ENCODE measurements around the gene MAEA.
"Not testable (repeated sequence)": the region's sequence is repeated elsewhere in the genome, so short reads cannot be mapped to it uniquely, and the experiment has no call there.

Gene MAEA

DNA sequence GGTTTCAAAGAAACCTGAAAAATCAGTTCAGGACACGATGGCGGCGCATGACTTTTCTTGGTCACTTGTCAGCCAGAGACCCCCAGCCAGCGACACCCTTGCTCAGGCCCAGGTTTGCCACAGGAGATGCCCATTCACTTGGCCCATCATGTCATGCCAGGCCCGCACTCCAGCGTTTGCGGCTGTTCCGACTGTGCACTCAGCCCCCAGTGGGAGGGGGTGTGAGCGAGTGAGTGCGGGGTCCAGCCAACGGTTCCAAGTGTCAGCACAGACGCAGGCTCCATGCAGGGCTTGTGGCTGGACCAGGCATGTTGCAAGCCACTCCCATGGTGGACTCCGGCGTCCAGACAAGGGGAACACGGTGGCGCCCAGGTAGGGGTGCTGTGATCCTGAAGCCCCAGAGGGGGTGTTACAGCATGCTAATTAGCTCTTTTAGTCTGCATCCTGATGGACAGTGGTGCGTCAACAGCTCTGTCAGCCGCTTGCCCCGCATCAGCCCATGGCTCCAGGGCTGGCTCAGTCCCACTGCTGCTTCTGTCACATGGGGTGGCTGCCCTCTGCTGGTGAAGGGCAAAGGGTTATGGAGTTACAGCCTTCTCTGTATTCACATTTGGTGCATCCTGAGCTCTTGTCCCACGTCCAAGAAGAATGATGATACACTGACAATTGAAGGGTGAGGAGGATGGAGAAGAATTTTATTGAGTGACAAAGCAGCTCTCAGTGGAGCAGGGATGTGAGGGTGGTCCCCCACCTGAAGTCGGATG, 3.7 kb upstream of the MAEA start:
- Mint-ChIP-seq H3K4me1 (ENCODE audit: low read depth) (peaks cover 12% of the 10 kb centered on the region), H3K9me3 (ENCODE audit: low read depth) (no peaks in the 10 kb centered on the region), H3K4me3 (no peak overlapping the region), H3K27me3 (no peaks in the 10 kb centered on the region), H3K27ac (no peak overlapping the region), H3K36me3 (no peaks in the 10 kb centered on the region)

DNA sequence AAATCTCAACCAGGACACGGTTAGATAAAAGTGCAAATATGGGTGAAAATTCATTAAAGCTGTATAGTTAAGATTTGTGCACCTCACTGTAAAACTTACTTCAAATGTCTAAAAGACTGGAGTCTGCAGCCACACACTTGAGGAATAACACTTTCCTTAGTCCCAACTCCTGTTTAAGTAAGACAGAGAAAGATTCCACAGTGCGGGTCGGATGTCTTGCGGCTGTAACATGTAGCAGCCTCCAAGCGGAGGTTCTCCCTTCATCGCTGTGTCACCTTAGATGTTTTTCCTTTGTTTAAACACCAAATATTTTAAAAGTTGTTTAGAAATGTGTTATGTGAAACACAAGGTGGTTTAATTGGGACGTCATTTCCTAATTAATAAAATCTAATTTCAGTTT, 905 bp upstream of the MAEA start:
- H3K36me3 Mint-ChIP-seq, result no peaks in the 10 kb centered on the region
- peak overlapping the region; percentile 81 for H3K27ac Mint-ChIP-seq
- peaks cover 34% of the 10 kb centered on the region for H3K4me1 Mint-ChIP-seq (ENCODE audit: low read depth)
- no peaks in the 10 kb centered on the region for H3K9me3 Mint-ChIP-seq (ENCODE audit: low read depth)
- no peaks in the 10 kb centered on the region for H3K27me3 Mint-ChIP-seq
- peak overlapping the region; percentile 84 for H3K4me3 Mint-ChIP-seq

DNA sequence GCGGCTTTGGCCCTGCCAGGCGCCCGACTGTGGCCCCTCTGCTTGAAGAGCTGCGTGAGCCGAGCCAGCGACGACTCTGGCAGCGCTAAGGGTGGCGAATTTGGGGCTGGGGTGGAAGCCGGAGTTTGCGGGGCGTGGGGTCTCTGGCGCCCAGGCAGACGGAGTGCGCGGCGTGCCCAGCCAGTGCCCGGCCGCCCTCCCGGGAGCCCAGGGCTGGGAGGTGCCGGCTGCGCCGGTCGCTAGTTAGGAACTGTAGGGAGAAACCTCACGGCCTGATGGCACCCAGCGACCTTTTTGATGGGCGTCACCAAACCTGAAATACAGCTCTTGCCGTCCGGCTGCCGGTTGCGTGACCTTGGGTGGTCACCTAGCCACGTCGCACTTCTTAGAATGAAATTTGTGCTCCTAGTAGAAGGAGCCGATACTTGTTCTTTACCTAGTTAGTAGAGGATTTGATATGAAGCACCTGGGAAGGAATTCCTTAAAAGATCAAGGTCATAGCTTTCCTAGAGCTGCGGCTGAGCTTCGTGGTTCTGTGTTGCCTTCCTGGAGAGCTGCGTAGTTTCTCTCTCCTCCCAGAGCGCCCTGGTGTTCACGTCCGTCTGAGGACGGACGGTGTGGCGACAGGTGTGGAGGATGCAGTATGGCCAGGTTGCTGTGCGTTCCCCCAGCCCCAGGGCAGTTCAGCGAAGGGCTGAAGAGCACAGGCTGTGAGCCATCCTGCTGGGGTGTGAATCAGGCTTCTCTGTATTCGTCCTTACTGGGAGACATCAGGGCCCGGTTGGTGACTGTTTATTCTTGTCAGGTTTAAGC, 680 bp downstream of the MAEA start:
- no peaks in the 10 kb centered on the region for H3K36me3 Mint-ChIP-seq
- peak overlapping the region; percentile 96 for H3K4me3 Mint-ChIP-seq
- H3K27me3 Mint-ChIP-seq, result no peaks in the 10 kb centered on the region
- peak overlapping the region; percentile 88 for H3K27ac Mint-ChIP-seq
- H3K4me1 Mint-ChIP-seq (ENCODE audit: low read depth), result peaks cover 47% of the 10 kb centered on the region
- H3K9me3 Mint-ChIP-seq (ENCODE audit: low read depth), result no peaks in the 10 kb centered on the region

DNA sequence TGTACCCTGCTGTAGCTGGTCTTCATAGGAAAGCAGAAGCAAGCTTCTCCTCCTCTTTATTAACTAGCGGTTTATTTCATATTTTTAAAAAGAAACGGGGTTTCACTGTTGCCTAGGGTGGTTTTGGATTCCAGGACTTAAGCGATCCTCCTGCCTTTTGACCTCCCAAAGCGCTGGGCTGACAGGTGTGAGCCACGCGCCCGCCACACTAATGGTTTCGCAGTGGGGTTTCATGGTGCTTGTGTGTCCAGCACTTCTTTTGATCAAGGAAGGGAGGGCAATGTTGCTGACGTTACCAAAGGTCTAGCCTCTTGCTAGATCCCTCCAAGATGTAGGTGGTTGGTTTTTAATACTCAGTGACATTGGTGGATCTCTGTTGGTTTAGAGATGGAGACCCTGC, 1.4 kb downstream of the MAEA start:
- Mint-ChIP-seq H3K4me1 (ENCODE audit: low read depth) (peaks cover 48% of the 10 kb centered on the region), H3K9me3 (ENCODE audit: low read depth) (no peaks in the 10 kb centered on the region), H3K36me3 (no peaks in the 10 kb centered on the region)

DNA sequence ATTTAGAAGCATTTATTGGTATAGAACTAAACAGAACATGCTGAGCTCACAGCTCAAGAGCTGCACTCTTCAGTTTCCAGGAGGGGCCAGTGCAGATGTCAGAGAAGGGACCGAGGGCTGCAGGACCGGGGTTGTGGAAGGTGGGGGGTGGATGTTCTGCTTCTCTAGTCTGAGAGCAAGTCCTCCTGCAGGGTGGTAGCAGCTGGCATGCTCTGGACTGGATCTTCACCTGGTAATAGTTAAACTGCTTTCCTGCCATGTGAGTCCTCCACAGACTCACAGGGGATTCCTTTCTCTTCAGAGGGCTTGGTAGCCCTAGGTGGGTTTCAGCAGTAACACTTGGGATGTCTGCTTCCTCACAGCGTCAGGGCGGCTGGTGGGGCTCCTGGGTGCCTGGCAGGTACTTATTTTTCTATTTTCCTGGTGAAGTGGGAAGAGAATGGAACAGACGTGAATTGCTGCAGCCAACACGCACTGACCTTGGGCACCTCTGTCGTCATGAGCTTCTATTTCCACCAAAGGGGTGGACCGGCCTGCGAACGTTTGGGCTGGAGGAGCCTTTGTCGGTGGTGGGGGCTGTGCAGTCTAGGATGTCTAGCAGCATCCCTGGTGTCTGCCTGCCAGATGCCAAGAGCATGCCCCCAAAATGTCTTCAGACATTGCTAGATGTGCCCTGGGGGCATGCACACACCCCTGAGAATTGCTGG, 2.5 kb downstream of the MAEA start:
- H3K27me3 Mint-ChIP-seq, result no peaks in the 10 kb centered on the region
- H3K27ac Mint-ChIP-seq, result peak overlapping the region; percentile 88
- peak overlapping the region; percentile 96 for H3K4me3 Mint-ChIP-seq
- H3K4me1 Mint-ChIP-seq (ENCODE audit: low read depth), result peaks cover 55% of the 10 kb centered on the region
- H3K36me3 Mint-ChIP-seq, result no peaks in the 10 kb centered on the region
- no peaks in the 10 kb centered on the region for H3K9me3 Mint-ChIP-seq (ENCODE audit: low read depth)

More for the DNA sequence above, 1.4 kb downstream of the MAEA start:
- H3K27ac Mint-ChIP-seq, result peak overlapping the region; percentile 88
- H3K27me3 Mint-ChIP-seq, result no peaks in the 10 kb centered on the region
- peak overlapping the region; percentile 96 for H3K4me3 Mint-ChIP-seq

DNA sequence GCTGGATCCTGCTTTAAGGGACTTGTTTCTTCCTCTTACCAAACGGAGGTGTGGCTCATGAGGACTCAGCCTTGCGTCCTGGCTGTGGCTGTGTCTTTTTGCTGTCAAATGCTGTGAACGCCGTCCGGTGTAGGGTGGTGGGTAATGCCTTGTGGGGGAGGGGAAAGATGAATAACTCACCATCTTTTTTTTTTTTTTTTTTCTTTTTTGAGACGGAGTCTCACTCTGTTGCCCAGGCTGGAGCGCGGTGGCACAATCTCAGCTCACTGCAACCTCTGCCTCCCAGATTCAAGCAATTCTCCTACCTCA, 3.0 kb downstream of the MAEA start:
- not testable (repeated sequence) for H3K27ac Mint-ChIP-seq; H3K36me3 Mint-ChIP-seq; H3K27me3 Mint-ChIP-seq; H3K9me3 Mint-ChIP-seq (ENCODE audit: low read depth)
- Mint-ChIP-seq H3K4me3 (peak overlapping the region; percentile 25), H3K4me1 (ENCODE audit: low read depth) (peaks cover 58% of the 10 kb centered on the region)

DNA sequence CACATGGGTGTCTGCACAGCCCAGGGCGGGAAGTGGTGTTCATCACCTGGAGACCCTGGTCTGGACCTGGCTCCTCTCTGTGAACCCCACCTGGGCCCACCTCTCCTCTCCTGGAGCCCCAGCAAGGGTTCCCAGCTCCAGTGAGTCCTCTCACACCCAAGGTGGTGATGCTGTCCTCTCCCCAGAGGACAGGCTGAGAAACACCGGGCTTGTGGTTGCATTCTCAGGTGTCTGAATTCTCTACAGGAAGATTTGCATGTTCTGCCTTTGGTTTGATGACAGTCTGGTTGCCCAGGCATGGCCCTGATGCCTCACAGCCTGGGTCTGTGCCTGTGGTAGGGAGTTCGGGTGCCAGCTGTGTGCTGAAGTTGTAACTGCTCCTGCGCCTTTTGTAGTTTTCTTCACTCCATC, 3.8 kb downstream of the MAEA start:
- no peak overlapping the region for H3K27ac Mint-ChIP-seq
- no peaks in the 10 kb centered on the region for H3K36me3 Mint-ChIP-seq
- peak overlapping the region; percentile 14 for H3K4me3 Mint-ChIP-seq
- no peaks in the 10 kb centered on the region for H3K9me3 Mint-ChIP-seq (ENCODE audit: low read depth)
- H3K27me3 Mint-ChIP-seq, result no peaks in the 10 kb centered on the region
- peaks cover 60% of the 10 kb centered on the region for H3K4me1 Mint-ChIP-seq (ENCODE audit: low read depth)

DNA sequence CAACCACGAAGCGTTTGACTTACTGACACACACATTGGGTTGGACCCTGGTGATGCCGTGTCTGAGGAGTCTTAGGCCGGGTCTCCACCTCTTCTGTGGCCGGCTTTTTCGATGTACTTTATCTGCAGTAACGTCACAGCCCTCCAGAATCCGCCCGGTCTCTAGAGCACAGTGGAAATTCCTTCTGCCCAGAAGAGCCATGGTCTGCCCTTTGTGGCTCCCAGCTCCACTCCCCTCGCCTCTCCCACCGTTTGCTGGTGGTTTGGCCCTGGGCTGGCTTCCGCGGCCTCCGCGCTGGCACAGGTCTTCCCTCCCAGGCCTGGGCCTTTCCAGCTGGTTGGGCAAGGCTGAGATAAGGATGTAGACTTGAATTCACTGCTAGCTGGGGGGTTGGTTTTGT, 4.3 kb downstream of the MAEA start:
- Mint-ChIP-seq H3K9me3 (ENCODE audit: low read depth) (no peaks in the 10 kb centered on the region), H3K27ac (no peak overlapping the region), H3K4me1 (ENCODE audit: low read depth) (peaks cover 56% of the 10 kb centered on the region), H3K27me3 (no peaks in the 10 kb centered on the region), H3K36me3 (no peaks in the 10 kb centered on the region), H3K4me3 (peak overlapping the region; percentile 14)

DNA sequence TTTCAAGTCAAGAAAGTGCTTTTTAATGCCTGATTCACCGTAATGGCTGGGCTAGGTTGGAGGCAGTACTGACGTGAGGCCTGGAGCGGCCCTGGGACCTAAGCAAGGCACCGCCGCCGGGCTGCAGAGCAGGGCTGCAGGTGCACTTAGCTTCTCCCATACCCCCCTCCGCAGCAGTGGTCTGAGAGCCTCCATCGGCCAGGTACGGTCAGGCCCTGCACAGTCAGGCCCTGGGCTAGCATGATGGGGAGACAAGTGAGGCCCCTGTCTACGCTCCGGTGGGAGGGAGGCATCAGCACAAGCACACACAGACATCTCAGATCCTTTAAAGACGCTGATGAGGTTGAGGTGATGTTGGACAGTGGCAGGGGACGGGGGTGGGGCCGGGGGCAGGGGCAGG, 4.7 kb downstream of the MAEA start:
- Mint-ChIP-seq H3K27ac (no peak overlapping the region), H3K27me3 (no peaks in the 10 kb centered on the region), H3K9me3 (ENCODE audit: low read depth) (no peaks in the 10 kb centered on the region), H3K4me1 (ENCODE audit: low read depth) (peaks cover 60% of the 10 kb centered on the region), H3K4me3 (no peak overlapping the region), H3K36me3 (no peaks in the 10 kb centered on the region)

DNA sequence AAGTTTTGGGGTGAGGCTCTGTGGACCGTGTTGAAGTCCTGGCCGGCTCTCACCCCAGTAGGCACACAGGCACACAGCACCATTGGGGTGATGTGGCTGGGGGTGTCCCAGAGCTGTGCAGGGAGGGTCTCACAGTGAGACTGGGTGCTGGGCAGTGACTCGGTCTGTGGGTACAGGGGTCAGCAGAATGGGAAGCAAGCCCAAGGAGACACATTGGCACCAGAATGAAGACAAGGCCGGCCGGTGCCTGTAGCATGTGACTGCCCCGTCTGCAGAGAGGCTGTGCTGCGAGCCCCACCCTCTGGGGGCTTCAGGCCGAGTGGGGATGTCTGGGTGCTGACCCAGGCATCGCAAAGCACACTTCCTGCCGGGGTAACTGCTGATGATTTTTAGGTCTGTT, 5.2 kb downstream of the MAEA start:
- H3K4me1 Mint-ChIP-seq (ENCODE audit: low read depth), result peaks cover 63% of the 10 kb centered on the region
- no peak overlapping the region for H3K4me3 Mint-ChIP-seq
- H3K36me3 Mint-ChIP-seq, result no peaks in the 10 kb centered on the region
- no peaks in the 10 kb centered on the region for H3K27me3 Mint-ChIP-seq
- no peak overlapping the region for H3K27ac Mint-ChIP-seq
- H3K9me3 Mint-ChIP-seq (ENCODE audit: low read depth), result no peaks in the 10 kb centered on the region

DNA sequence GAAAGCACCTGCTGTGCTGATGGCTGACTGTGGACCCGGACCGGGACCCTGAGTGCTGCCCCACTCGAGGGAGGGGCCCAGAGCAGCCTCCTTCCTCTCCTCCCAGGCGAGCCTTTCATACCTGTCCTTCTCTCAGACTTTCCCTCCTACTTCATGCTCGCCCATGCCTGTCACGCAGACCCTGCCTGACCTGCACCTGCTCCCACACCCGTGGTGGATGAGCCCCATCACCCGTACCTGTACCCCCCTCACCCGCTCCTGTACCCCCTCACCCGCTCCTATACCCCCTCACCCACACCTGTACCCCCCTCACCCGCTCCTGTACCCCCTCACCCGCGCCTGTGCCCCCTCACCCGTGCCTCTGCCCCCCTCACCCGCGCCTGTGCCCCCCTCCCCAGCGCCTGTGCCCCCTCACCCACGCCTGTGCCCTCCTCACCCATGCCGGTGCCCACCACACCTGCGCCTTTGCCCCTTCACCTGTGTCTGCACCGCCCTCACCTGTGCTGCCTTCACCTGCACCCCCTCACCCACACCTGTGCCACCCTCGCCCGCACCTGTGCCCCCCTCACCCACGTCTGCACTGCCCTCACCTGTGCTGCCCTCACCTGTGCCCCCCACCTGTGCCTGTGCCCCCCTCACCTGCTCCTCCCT, 5.8 kb downstream of the MAEA start:
- Mint-ChIP-seq H3K4me1 (ENCODE audit: low read depth) (peaks cover 61% of the 10 kb centered on the region), H3K36me3 (no peaks in the 10 kb centered on the region), H3K4me3 (no peak overlapping the region), H3K27me3 (no peaks in the 10 kb centered on the region), H3K27ac (no peak overlapping the region), H3K9me3 (ENCODE audit: low read depth) (no peaks in the 10 kb centered on the region)

DNA sequence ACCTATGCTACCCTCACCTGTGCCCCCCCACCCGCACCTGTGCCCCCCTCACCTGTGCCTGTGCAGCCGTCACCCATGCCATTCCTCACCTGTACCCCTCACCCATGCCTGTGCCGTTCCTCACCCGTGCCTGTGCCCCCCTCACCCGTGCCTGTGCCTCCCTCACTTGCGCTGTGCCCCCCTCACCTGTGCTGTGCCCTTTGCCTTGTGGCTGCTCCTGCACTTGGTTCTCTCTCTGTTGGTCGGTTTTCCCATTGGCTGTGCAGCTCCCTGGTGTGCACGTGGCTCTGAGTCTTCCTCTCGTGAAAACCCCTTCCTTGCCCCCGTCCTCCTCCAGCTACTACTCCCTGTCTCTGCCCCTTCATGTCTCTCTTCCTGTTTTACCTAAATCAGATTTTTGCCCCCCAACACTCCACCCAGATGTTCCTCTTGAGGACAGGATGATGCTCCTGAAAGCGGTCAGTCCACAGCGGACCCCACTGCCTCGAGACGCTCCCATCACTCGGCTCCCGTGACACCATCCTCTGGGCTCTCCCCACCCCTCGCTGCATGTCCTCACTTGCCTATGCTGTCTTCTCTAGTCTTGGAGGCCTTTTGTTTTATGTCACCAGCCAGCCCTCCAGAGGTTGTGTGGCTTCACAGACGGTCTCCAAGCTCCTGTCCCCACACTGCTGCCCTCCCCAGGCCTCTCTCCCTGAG, 6.8 kb downstream of the MAEA start:
- H3K4me1 Mint-ChIP-seq (ENCODE audit: low read depth), result peaks cover 57% of the 10 kb centered on the region
- no peaks in the 10 kb centered on the region for H3K27me3 Mint-ChIP-seq
- no peaks in the 10 kb centered on the region for H3K36me3 Mint-ChIP-seq
- H3K9me3 Mint-ChIP-seq (ENCODE audit: low read depth), result no peaks in the 10 kb centered on the region
- H3K4me3 Mint-ChIP-seq, result no peak overlapping the region
- peak overlapping the region; percentile 61 for H3K27ac Mint-ChIP-seq

DNA sequence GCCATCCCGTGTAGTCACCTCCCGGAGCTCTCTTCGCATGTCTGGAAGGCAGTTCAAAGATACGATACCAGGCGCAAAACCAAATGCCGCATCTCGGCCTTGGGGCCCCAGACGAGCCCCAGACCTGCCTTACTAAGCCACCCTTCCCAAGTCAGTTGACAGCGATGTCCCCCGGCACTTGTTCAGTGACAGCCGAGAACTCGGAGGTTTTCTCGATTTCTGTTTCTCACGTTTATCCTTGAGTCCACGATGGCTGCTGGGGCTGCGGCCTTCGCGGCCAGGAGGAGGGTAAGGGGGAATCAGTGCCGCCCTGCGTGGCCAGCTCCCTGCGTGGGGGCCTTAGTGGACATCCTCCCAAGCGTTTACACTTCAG, 7.3 kb downstream of the MAEA start:
- no peaks in the 10 kb centered on the region for H3K9me3 Mint-ChIP-seq (ENCODE audit: low read depth)
- H3K4me3 Mint-ChIP-seq, result no peak overlapping the region
- H3K27ac Mint-ChIP-seq, result peak overlapping the region; percentile 61
- no peaks in the 10 kb centered on the region for H3K36me3 Mint-ChIP-seq
- peaks cover 55% of the 10 kb centered on the region for H3K4me1 Mint-ChIP-seq (ENCODE audit: low read depth)
- H3K27me3 Mint-ChIP-seq, result no peaks in the 10 kb centered on the region

DNA sequence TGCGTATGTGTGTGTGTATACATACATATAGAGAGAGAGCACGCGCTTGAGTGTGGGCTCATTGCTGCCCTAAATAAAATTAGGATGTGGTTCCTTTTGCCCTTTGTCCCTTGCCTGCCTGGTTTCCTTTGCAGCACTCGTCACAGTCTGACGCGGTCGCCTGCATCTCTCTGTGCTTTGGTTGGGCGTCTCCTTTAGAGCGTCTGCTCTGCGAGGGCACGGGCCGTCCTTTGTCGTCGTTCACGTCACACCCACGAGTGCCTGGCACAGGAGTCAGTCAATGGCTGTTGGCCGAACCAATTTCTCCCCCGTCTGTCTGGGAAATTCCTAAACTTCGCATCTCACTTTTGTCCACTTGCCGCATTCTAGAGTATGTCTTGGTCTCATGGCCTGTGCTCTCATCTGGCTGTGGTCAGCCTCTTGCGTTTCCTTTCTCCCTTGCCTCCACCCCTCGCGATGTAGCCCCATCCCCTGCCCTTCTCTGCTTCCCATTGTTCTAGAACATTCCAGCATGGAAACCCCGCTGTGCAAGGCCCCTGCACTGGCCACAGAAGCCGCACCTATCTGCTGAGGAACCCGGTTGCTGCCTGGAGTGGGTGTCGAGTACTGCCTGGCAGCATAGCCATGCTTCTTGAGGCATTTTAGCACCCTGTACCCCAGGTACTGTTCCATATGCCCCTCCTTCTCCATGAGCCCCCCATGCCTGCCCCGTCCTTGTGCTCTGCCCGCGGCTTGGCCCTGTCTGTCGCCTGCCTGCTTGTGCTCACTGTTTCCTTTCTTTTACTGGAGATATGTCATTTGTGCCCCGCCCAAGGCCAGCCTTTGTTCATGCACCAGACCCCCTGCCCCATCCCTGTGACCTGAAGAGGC, 8.0 kb downstream of the MAEA start:
- no peak overlapping the region for H3K4me3 Mint-ChIP-seq
- peaks cover 50% of the 10 kb centered on the region for H3K4me1 Mint-ChIP-seq (ENCODE audit: low read depth)
- H3K9me3 Mint-ChIP-seq (ENCODE audit: low read depth), result no peaks in the 10 kb centered on the region
- H3K36me3 Mint-ChIP-seq, result no peaks in the 10 kb centered on the region
- no peaks in the 10 kb centered on the region for H3K27me3 Mint-ChIP-seq
- H3K27ac Mint-ChIP-seq, result no peak overlapping the region
